Hepatocyte (in vitro differentiated cells): ENCODE data around the gene HIPK4.

Source experiments
- CTCF ChIP-seq: fragments of 200-600 bp; sonication (generic); IDR thresholded peaks from 2 replicates; pipeline ENCODE4 v1.5.1; 2016; ENCODE audit warnings: antibody characterized with exemption, mild to moderate bottlenecking; ENCODE audit not compliant: poor library complexity
- EZH2phosphoT487 ChIP-seq: fragments of 200-600 bp; sonication (generic); IDR thresholded peaks from one replicate; pipeline ENCODE4 v1.6.1; 2018; ENCODE audit warnings: antibody characterized with exemption, mild to moderate bottlenecking, low read depth, moderate library complexity; ENCODE audit not compliant: unreplicated experiment, severe bottlenecking

- TF ChIP-seq EZH2phosphoT487, result no peak
- no peak for TF ChIP-seq CTCF
These were observed 23.4 kb upstream of the HIPK4 start, which contains the start of gene PRX for GRCh38 chr19:40413291-40413845.
